ENCODE data around the gene GANAB. TPM values are rescaled to one million over a fixed set of nuclear protein-coding genes. Genes with fewer than 3 reads are reported as not detected.
"Not testable (repeated sequence)": the region's sequence is repeated elsewhere in the genome, so short reads cannot be mapped to it uniquely, and the experiment has no call there.

GANAB gene
- total RNA-seq, 1 donor from 2014 or later, result 213 TPM

DNA sequence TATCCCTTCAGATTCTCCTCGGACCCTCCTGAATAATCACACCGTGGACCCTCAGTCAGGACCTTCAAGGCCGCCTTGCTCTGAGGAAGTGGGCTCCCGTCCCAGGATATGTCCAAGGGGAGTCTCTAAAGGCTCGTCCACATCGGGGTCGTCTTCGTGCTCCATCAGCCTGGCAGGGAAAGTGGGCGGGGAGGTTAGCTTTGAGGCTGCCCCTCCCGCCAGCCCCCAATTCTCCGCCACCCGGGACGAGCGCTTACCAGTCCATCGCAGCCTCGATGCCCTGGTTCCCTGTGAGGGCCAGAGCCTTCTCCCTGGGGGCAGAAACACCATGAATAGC is 32.0 kb upstream of the GANAB start:
- H3K9me3 Mint-ChIP-seq (ENCODE audit: unreplicated experiment), result peaks cover 6% of the 10 kb centered on the region
- DNase-seq, result no peak
- peaks cover 20% of the 10 kb centered on the region for H3K4me1 Mint-ChIP-seq (ENCODE audit: low read depth, unreplicated experiment)
- TF ChIP-seq, protein P1, sequence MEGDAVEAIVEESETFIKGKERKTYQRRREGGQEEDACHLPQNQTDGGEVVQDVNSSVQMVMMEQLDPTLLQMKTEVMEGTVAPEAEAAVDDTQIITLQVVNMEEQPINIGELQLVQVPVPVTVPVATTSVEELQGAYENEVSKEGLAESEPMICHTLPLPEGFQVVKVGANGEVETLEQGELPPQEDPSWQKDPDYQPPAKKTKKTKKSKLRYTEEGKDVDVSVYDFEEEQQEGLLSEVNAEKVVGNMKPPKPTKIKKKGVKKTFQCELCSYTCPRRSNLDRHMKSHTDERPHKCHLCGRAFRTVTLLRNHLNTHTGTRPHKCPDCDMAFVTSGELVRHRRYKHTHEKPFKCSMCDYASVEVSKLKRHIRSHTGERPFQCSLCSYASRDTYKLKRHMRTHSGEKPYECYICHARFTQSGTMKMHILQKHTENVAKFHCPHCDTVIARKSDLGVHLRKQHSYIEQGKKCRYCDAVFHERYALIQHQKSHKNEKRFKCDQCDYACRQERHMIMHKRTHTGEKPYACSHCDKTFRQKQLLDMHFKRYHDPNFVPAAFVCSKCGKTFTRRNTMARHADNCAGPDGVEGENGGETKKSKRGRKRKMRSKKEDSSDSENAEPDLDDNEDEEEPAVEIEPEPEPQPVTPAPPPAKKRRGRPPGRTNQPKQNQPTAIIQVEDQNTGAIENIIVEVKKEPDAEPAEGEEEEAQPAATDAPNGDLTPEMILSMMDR (IDR thresholded peaks at IDR 0.05; ENCODE audit: partially characterized antibody, unreplicated experiment), result no peak
- peaks cover 2% of the 10 kb centered on the region for H3K27me3 Mint-ChIP-seq (ENCODE audit: unreplicated experiment)
- peak overlapping the region; percentile 93 for H3K27ac Mint-ChIP-seq (ENCODE audit: unreplicated experiment)
- peaks cover 6% of the 10 kb centered on the region for H3K36me3 Mint-ChIP-seq (ENCODE audit: unreplicated experiment)
- peak overlapping the region; percentile 93 for H3K4me3 Mint-ChIP-seq (ENCODE audit: unreplicated experiment)

GRCh38 chr11:62677714-62678113 is 31.3 kb upstream of the GANAB start:
- Mint-ChIP-seq H3K27ac (ENCODE audit: unreplicated experiment) (peak overlapping the region; percentile 93), H3K27me3 (ENCODE audit: unreplicated experiment) (peaks cover 2% of the 10 kb centered on the region), H3K4me1 (ENCODE audit: low read depth, unreplicated experiment) (peaks cover 20% of the 10 kb centered on the region), H3K36me3 (ENCODE audit: unreplicated experiment) (peaks cover 6% of the 10 kb centered on the region), H3K4me3 (ENCODE audit: unreplicated experiment) (peak overlapping the region; percentile 93), H3K9me3 (ENCODE audit: unreplicated experiment) (peaks cover 6% of the 10 kb centered on the region)
- DNase-seq, result no peak
- TF ChIP-seq, protein P1 (IDR thresholded peaks at IDR 0.05; ENCODE audit: partially characterized antibody, unreplicated experiment), result no peak

DNA sequence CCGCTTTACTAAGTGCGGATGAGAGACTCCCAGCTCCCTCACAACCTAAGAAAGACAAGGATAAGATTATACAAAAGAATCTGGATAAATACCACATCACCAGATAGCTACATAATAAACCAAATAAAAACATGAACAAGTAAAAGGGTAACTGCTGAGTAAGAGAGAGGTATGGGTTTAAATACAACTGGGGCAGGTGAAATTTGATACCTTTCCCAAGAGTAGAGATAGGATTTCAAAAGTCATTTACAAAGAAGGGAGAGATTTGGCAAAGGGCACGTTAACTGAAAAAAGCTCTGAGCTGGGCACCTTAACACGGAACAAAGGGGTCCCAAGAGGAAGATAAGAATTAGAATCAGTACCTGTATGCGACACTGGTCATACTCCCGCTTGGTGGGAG is 30.7 kb upstream of the GANAB start:
- TF ChIP-seq, protein P1 (IDR thresholded peaks at IDR 0.05; ENCODE audit: partially characterized antibody, unreplicated experiment), result no peak
- H3K27ac Mint-ChIP-seq (ENCODE audit: unreplicated experiment), result peak overlapping the region; percentile 4
- H3K9me3 Mint-ChIP-seq (ENCODE audit: unreplicated experiment), result peaks cover 6% of the 10 kb centered on the region
- DNase-seq, result no peak
- peaks cover 2% of the 10 kb centered on the region for H3K27me3 Mint-ChIP-seq (ENCODE audit: unreplicated experiment)
- peak overlapping the region; percentile 75 for H3K4me3 Mint-ChIP-seq (ENCODE audit: unreplicated experiment)
- H3K4me1 Mint-ChIP-seq (ENCODE audit: low read depth, unreplicated experiment), result peaks cover 20% of the 10 kb centered on the region
- H3K36me3 Mint-ChIP-seq (ENCODE audit: unreplicated experiment), result peaks cover 6% of the 10 kb centered on the region

- Mint-ChIP-seq H3K27ac (ENCODE audit: unreplicated experiment) (peak overlapping the region; percentile 4), H3K4me1 (ENCODE audit: low read depth, unreplicated experiment) (peaks cover 20% of the 10 kb centered on the region), H3K27me3 (ENCODE audit: unreplicated experiment) (peaks cover 2% of the 10 kb centered on the region), H3K36me3 (ENCODE audit: unreplicated experiment) (peaks cover 6% of the 10 kb centered on the region), H3K9me3 (ENCODE audit: unreplicated experiment) (peaks cover 6% of the 10 kb centered on the region), H3K4me3 (ENCODE audit: unreplicated experiment) (peak overlapping the region; percentile 75)
- TF ChIP-seq, protein P1 (IDR thresholded peaks at IDR 0.05; ENCODE audit: partially characterized antibody, unreplicated experiment), result no peak
- no peak for DNase-seq
Measured at GRCh38 chr11:62676698-62677097, 30.3 kb upstream of the GANAB start.

GRCh38 chr11:62675415-62675814 is 29.0 kb upstream of the GANAB start:
- H3K27me3 Mint-ChIP-seq (ENCODE audit: unreplicated experiment); H3K4me3 Mint-ChIP-seq (ENCODE audit: unreplicated experiment); H3K36me3 Mint-ChIP-seq (ENCODE audit: unreplicated experiment); H3K9me3 Mint-ChIP-seq (ENCODE audit: unreplicated experiment); DNase-seq; H3K27ac Mint-ChIP-seq (ENCODE audit: unreplicated experiment): not testable (repeated sequence)
- peaks cover 18% of the 10 kb centered on the region for H3K4me1 Mint-ChIP-seq (ENCODE audit: low read depth, unreplicated experiment)

DNA sequence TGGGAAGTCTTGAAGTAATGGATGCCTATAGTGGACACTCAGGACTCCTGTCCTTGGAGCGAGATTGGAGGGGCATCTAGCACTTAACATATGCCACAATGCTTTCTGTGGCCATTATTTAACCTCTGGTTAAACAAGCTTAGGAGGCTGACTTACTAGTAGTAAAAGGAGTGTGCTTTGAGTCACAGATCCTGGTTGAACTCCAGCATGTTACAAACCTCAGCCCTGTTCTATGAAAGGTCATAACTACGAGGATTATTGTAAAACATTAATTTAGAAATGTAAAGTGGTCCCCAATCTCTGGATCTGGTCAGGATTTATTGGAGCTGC is 26.7 kb upstream of the GANAB start:
- no peak for DNase-seq

More for the DNA sequence above, 26.7 kb upstream of the GANAB start:
- Mint-ChIP-seq H3K36me3 (ENCODE audit: unreplicated experiment) (peaks cover 4% of the 10 kb centered on the region), H3K4me3 (ENCODE audit: unreplicated experiment) (peak overlapping the region; percentile 97), H3K4me1 (ENCODE audit: low read depth, unreplicated experiment) (peaks cover 17% of the 10 kb centered on the region), H3K9me3 (ENCODE audit: unreplicated experiment) (peaks cover 3% of the 10 kb centered on the region), H3K27me3 (ENCODE audit: unreplicated experiment) (peaks cover 7% of the 10 kb centered on the region), H3K27ac (ENCODE audit: unreplicated experiment) (no peak overlapping the region)
- TF ChIP-seq, protein P1 (IDR thresholded peaks at IDR 0.05; ENCODE audit: partially characterized antibody, unreplicated experiment), result no peak

All from glutamatergic neuron (in vitro differentiated cells).